Thyroid gland (tissue), 4 donors: Measurements from ENCODE around the gene ELFN2.

Experiments used
- CTCF ChIP-seq, 6 experiments: fragments of 200-600 bp in 3 of 6; fragments of 450-650 bp in 3 of 6; sonication (generic) in 3 of 6; IDR thresholded peaks; one replicate each; pipeline ENCODE4 v1.5.1; 2016 to 2019; ENCODE audit warnings: antibody characterized with exemption in 6 of 6, mild to moderate bottlenecking in 2 of 6, inconsistent platforms in 1 of 6, moderate library complexity in 1 of 6
- POLR2A ChIP-seq, 2 donors: fragments of 450-650 bp; IDR thresholded peaks; one replicate each; pipeline ENCODE4 v1.6.1; 2017; ENCODE audit warnings: antibody characterized with exemption in 2 of 2, mild to moderate bottlenecking in 2 of 2, moderate library complexity in 1 of 2

- TF ChIP-seq POLR2A (IDR thresholded peaks at IDR 0.05): no peak
- TF ChIP-seq CTCF (IDR thresholded peaks at IDR 0.05): no peak
Measured at GRCh38 chr22:37351232-37351631, 76.0 kb downstream of the ELFN2 start.
